Duodenal mucosa (tissue), 2 donors: ENCODE measurements around the gene EPHA3.

Experiments used
- H3K27ac ChIP-seq: one replicate; pipeline ENCODE4 v1.7.0; 2013; ENCODE audit warnings: low read depth, low read length
- H3K27me3 ChIP-seq, 2 donors: one replicate each; pipeline ENCODE4 v1.7.0; 2013; ENCODE audit warnings: low read length in 2 of 2, control low read depth in 1 of 2; ENCODE audit not compliant: insufficient read depth in 2 of 2, control insufficient read depth in 1 of 2
- H3K36me3 ChIP-seq, 2 donors: one replicate each; pipeline ENCODE4 v1.7.0; 2013; ENCODE audit warnings: low read length in 2 of 2, control low read depth in 1 of 2; ENCODE audit not compliant: insufficient read depth in 2 of 2, control insufficient read depth in 1 of 2
- H3K4me1 ChIP-seq, 2 donors: one replicate each; pipeline ENCODE4 v1.7.0; 2013; ENCODE audit warnings: low read length in 2 of 2, control low read depth in 1 of 2; ENCODE audit not compliant: insufficient read depth in 2 of 2, control insufficient read depth in 1 of 2
- H3K4me3 ChIP-seq, 2 donors: one replicate each; pipeline ENCODE4 v1.7.0; 2013; ENCODE audit warnings: low read length in 2 of 2, low read depth in 1 of 2
- H3K9ac ChIP-seq, 2 donors: one replicate each; pipeline ENCODE4 v1.7.0; 2013; ENCODE audit warnings: low read length in 2 of 2, low read depth in 1 of 2
- H3K9me3 ChIP-seq, 2 donors: one replicate each; pipeline ENCODE4 v1.7.0; 2013; ENCODE audit warnings: low read length in 2 of 2, control low read depth in 1 of 2; ENCODE audit not compliant: control insufficient read depth in 1 of 2

EPHA3 gene

DNA sequence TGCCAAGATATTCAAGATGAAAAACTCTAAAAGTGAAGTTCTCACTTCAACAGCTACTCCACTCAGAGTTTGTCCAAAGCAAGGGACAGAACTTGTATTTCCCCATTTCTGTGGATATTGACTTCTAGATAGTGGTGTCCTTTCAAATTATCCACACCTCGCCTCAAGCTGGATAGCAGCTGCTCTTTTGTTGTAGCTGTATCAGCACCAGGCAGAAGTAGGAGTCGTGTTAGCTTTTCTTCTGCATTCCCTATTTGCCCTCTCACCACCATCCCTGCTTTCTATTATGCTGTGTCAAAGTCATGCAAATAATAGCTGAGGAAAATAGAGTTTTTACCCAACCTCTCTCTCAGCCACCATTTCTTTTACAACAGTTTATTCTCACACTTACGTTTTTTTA is 303.8 kb downstream of the EPHA3 start:
- Histone ChIP-seq H3K27me3 (no peaks in the 10 kb centered on the region), H3K36me3 (no peaks in the 10 kb centered on the region), H3K9me3 (no peaks in the 10 kb centered on the region), H3K4me3 (no peak overlapping the region), H3K27ac (no peak overlapping the region), H3K9ac (no peak overlapping the region), H3K4me1 (no peaks in the 10 kb centered on the region)

DNA sequence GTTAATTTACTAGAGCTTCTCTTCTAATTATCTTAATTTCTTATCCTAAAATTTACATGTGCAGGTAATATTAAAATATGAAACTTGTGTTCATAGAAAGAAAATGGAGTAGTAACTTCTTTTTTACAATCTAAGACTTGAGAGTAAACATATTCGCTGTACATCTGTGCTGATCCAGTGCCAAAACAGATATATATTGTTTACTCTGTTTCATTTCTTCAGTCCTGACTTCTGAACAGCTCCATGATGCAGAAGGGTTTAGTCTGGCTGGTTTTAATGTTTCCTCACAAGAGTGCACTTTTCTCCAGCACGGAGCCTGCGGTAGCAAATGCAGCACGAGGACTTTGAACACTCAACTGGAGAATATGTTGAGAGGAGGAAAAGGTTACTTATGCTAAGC is 306.8 kb downstream of the EPHA3 start:
- no peaks in the 10 kb centered on the region for H3K27me3 ChIP-seq
- H3K36me3 ChIP-seq, result no peaks in the 10 kb centered on the region
- H3K9me3 ChIP-seq, result no peaks in the 10 kb centered on the region
- no peak overlapping the region for H3K4me3 ChIP-seq
- H3K27ac ChIP-seq, result no peak overlapping the region
- H3K4me1 ChIP-seq, result no peaks in the 10 kb centered on the region
- no peak overlapping the region for H3K9ac ChIP-seq

DNA sequence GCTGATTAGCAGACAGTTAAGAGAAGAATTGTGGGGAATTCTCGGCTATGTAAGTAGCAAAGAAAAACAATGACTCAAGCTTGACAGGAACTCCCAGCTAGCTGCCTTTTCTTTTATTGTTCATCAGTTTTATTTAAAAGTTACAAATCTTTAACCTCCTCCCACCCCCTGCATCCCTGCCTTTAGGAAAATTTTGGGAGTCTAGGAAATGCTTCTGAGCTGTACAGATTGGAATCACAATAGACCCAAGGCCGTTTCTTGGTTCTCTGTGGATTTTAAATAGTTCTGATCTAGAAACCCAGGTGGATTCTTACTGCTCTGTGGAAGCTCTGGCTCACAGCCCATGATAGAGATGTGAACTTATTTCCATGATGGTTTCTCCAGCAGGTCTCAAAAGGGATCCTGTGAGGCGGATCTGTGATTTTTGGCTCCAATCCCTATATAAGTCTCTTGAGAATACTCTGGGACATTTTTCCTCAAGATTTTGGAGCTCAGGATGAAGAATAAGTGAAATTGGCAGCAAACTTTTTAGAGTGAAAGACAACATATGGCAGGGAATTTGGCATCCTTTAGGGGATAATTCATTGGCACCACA is 312.3 kb downstream of the EPHA3 start:
- no peaks in the 10 kb centered on the region for H3K36me3 ChIP-seq
- H3K27me3 ChIP-seq, result no peaks in the 10 kb centered on the region
- no peak overlapping the region for H3K27ac ChIP-seq
- no peaks in the 10 kb centered on the region for H3K9me3 ChIP-seq
- no peak overlapping the region for H3K9ac ChIP-seq
- H3K4me1 ChIP-seq, result no peaks in the 10 kb centered on the region
- H3K4me3 ChIP-seq, result no peak overlapping the region

DNA sequence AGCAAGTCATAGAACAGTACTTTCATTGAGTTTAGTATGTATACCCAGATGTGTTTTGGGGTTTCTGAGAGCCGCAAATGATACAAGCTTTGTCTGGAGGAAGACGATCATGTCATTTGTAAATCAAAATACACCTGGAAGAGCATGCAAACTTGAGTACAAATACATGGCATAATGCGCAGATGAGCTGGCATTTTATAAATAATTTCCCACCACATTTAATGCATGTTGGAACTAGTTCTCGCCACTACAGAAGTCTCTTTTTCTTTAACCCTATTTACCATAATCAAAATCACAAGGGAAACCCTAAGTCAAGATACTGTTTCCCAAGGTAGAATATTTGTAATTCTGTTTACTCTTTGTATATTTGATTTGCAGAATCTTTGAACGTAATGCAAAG is 318.6 kb downstream of the EPHA3 start:
- no peaks in the 10 kb centered on the region for H3K27me3 ChIP-seq
- no peaks in the 10 kb centered on the region for H3K4me1 ChIP-seq
- H3K27ac ChIP-seq, result no peak overlapping the region
- H3K9me3 ChIP-seq, result no peaks in the 10 kb centered on the region
- no peak overlapping the region for H3K4me3 ChIP-seq
- H3K9ac ChIP-seq, result no peak overlapping the region
- no peaks in the 10 kb centered on the region for H3K36me3 ChIP-seq

DNA sequence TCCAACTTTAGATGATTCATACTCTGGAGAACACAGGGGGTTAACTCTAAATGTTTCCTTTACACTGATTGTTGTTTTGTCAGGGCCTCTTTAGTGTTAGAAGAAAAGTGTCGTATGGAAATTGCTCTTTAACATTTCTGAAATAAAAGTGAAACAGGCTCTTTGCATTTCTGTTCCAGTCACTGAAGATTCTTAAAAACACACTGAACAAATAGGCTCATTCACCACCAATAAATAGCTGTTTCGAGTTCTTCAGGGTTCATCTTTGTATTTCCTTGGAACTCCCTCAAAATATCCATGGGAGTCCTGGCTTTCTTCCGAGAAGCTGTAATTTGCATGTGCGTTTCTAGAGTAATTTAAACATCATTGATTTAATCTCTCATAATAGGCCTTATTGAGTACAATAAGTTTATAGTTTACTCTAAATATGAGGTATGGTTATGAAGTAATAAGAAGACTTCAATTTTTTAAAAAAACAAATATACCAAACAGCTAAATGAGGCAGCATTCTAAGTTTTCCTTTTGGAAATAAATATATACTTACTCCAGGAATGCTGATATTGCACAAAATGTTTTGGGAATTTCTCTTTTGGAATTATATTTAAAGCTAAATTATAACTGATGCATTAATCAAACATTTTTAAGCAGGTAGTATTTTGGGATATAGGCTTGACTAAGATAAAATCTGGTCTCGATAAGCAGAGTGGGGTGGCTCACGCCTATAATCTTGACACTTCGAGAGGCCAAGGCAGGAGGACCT is 327.4 kb downstream of the EPHA3 start:
- Histone ChIP-seq H3K27ac (no peak overlapping the region), H3K4me1 (no peaks in the 10 kb centered on the region), H3K36me3 (no peaks in the 10 kb centered on the region), H3K9ac (no peak overlapping the region), H3K27me3 (no peaks in the 10 kb centered on the region), H3K4me3 (no peak overlapping the region), H3K9me3 (no peaks in the 10 kb centered on the region)

DNA sequence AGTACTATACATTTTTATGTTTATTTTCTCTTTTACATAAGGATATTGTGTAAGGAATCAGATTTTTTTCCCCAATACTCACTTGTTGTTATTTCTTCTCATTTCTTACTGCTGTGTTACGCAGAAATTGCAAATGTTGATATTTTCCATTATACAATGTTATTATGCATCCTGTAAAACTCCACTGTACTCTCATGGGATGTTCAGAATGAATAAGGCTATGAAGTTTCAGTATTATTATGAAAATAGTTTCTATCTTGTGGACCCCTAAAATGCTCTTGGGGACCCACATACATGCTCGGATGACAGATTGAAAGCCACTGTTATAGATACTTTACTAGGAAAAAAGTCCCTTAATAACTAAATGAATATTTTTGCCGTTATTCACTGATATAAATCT is 329.4 kb downstream of the EPHA3 start:
- Histone ChIP-seq H3K9ac (no peak overlapping the region), H3K4me3 (no peak overlapping the region), H3K9me3 (no peaks in the 10 kb centered on the region), H3K27ac (no peak overlapping the region), H3K27me3 (no peaks in the 10 kb centered on the region), H3K36me3 (no peaks in the 10 kb centered on the region), H3K4me1 (no peaks in the 10 kb centered on the region)

DNA sequence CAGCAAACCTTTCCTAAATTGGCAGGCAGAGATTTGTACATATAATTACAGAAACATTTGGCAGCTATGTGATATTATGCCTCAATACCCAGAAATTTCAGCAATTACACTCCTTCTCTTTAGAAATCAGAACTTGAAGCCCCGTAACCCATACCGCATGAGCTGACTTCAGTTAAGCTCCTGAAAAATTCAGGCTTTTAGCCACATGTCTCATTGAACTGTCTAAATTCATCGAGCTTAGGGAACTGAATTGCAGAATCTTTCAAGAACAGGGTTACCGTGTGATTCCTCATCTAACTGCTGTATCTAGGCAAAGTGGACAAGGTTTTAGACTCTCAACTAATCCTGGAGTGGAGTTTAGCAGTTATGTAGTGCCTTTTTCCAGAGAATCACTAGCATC is 333.0 kb downstream of the EPHA3 start:
- H3K36me3 ChIP-seq, result no peaks in the 10 kb centered on the region
- H3K9ac ChIP-seq, result no peak overlapping the region
- H3K4me3 ChIP-seq, result no peak overlapping the region
- H3K27me3 ChIP-seq, result no peaks in the 10 kb centered on the region
- no peaks in the 10 kb centered on the region for H3K4me1 ChIP-seq
- no peaks in the 10 kb centered on the region for H3K9me3 ChIP-seq
- H3K27ac ChIP-seq, result no peak overlapping the region

DNA sequence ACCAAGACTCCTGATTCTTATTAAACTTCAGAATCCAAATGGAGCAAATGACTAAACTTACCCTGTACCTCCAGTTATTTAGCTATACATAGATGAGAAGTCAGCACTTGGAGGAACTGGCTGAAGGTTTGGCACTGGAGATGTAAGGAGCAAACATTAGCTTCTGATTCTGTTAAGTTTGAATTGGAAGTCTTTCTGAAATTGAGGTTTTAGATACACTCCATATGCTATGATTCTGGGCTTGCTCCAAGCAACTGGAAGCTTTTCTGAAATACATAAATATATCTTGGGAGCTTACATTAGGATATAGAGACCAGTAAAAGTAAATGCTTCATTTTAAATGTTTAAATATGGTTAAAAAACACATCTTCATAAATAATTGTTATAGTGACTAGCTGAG is 333.7 kb downstream of the EPHA3 start:
- H3K9ac ChIP-seq, result no peak overlapping the region
- no peak overlapping the region for H3K27ac ChIP-seq
- H3K9me3 ChIP-seq, result no peaks in the 10 kb centered on the region
- no peaks in the 10 kb centered on the region for H3K4me1 ChIP-seq
- H3K27me3 ChIP-seq, result no peaks in the 10 kb centered on the region
- H3K4me3 ChIP-seq, result no peak overlapping the region
- H3K36me3 ChIP-seq, result no peaks in the 10 kb centered on the region

DNA sequence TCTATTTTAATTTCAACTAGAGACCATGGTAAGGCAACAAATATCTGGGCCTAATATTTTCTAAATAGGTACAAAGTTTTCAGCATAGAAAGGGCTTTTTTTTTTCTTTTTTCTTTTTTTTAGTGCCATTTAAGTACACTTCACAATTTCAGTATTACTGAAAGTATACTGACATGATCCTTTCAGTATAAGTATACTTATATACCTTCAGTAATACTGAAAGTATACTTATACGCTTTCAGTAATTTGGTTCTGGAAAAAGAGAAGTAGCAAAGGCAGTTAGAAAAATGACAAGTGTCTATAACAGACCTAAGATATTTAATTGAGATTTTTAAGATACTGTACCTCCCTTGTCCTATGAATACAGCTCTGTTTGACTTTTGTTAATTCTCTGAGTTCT is 339.2 kb downstream of the EPHA3 start:
- H3K27ac ChIP-seq, result no peak overlapping the region

DNA sequence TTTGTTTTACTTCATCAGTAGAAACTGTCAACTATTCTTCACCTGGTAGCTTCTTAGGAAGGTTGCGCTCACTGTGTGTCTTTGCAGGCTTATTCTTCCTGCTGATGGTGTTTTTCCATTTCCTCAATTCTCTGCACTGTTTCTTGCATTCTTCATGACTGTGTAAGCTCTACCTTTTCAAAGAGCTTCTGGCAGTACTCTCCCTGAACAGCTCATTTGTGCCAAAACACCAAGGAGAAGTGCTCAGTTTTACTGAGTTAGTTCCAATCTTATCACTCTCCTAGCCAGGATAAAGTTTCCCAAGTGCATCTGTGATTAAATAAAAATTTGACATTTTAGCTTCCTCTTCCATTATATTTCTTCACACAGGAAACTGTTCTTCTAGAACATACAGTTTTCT is 339.8 kb downstream of the EPHA3 start:
- no peak overlapping the region for H3K27ac ChIP-seq
- no peak overlapping the region for H3K9ac ChIP-seq
- H3K4me3 ChIP-seq, result no peak overlapping the region
- no peaks in the 10 kb centered on the region for H3K4me1 ChIP-seq
- H3K9me3 ChIP-seq, result no peaks in the 10 kb centered on the region
- H3K27me3 ChIP-seq, result no peaks in the 10 kb centered on the region
- H3K36me3 ChIP-seq, result no peaks in the 10 kb centered on the region

More for the DNA sequence above, 339.2 kb downstream of the EPHA3 start:
- H3K4me1 ChIP-seq, result no peaks in the 10 kb centered on the region
- no peak overlapping the region for H3K9ac ChIP-seq
- H3K4me3 ChIP-seq, result no peak overlapping the region
- no peaks in the 10 kb centered on the region for H3K9me3 ChIP-seq
- no peaks in the 10 kb centered on the region for H3K27me3 ChIP-seq
- H3K36me3 ChIP-seq, result no peaks in the 10 kb centered on the region
